GM12875 (cell line): ENCODE data around the gene SSR4.

Experiments used
- H3K4me3 ChIP-seq: one replicate; pipeline ENCODE4 v1.5.1; 2011; ENCODE audit warnings: low read depth, low read length, control low read depth
- CTCF ChIP-seq: IDR thresholded peaks from 2 replicates; pipeline ENCODE4 v1.5.1; 2011; ENCODE audit warnings: low read depth, mild to moderate bottlenecking, control low read depth, inconsistent platforms, low read length, moderate library complexity, borderline replicate concordance; ENCODE audit not compliant: insufficient read depth

The SSR4 gene

DNA sequence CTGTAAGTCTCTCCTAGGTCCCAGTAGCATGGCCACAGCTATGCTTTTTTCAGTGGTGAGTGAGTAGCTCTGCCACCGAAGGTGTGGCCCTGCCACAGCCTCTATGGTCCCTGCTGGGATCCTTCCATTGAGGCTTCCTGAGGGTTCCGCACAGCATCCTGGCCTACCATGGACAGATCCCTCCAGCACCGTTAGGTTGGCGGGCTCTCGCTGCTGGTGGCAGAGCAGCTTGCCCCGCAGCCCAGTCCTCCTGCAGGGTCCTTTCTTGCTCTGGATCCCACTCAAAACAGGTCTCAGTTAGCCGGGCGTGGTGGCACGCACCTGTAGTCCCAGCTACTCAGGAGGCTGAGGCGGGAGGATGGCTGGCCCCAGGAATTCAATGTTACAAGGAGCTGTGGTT lies 38.3 kb downstream of the SSR4 start:
- TF ChIP-seq CTCF: no peak
- H3K4me3 ChIP-seq: no peak overlapping the region

- no peak overlapping the region for H3K4me3 ChIP-seq
- TF ChIP-seq CTCF: no peak
Measured at GRCh38 chrX:153836921-153837320, 42.5 kb downstream of the SSR4 start.

GRCh38 chrX:153844509-153845082 lies 50.1 kb downstream of the SSR4 start:
- H3K4me3 ChIP-seq: no peak overlapping the region
- no peak for TF ChIP-seq CTCF

GRCh38 chrX:153845195-153845594 lies 50.7 kb downstream of the SSR4 start:
- no peak for TF ChIP-seq CTCF
- no peak overlapping the region for H3K4me3 ChIP-seq

GRCh38 chrX:153845842-153846241 lies 51.4 kb downstream of the SSR4 start:
- no peak for TF ChIP-seq CTCF
- H3K4me3 ChIP-seq: no peak overlapping the region
